ENCODE results near the gene NNT. TPM values are rescaled to one million over a fixed set of nuclear protein-coding genes. Genes with fewer than 3 reads are reported as not detected.
"Not testable (repeated sequence)": the region's sequence is repeated elsewhere in the genome, so short reads cannot be mapped to it uniquely, and the experiment has no call there.

Gene NNT
- polyA plus RNA-seq, 1 donor (not counting 4 experiments of a cell fraction or from before 2014, with no cell fraction given): 23.3 TPM

DNA sequence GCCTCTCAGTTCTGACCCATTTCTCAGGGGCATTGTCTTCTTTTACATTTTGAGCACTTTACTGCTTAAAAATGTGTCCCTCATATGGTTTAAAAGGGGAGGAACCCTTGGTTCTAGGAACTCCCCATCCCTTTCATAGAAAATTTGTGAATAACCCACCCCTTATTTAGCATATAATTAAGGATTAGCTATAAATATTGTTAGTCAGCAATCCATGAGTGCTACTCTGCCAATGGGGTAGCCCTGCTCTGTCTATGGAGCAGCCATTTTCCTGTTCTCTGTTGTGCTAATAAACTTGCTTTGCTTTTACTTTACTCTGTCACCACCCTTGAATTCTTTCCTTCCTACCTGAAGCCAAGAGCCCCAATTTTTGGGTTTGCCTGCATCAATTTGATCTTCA, 12.3 kb upstream of the NNT start:
- no peaks in the 10 kb centered on the region for H3K9me1 ChIP-seq (ENCODE audit: control insufficient read depth, extremely low read depth, insufficient read depth, low read length)
- no peaks in the 10 kb centered on the region for H3K36me3 ChIP-seq (ENCODE audit: control insufficient read depth in 2 of 2, extremely low read depth in 1 of 2, insufficient read depth in 2 of 2, low read length in 2 of 2)
- no peak overlapping the region for H3K27ac ChIP-seq (ENCODE audit: control insufficient read depth, insufficient read depth, low read length)
- no peaks in the 10 kb centered on the region for H3K79me2 ChIP-seq (ENCODE audit: control insufficient read depth, insufficient read depth, low read length)
- FAIRE-seq (no peak), DNase-seq (ENCODE audit: low read depth, low spot score) (no peak)
- no peak overlapping the region for H3K9ac ChIP-seq (ENCODE audit: control insufficient read depth, extremely low read depth, insufficient read depth, low read length)
- no peaks in the 10 kb centered on the region for H3K9me3 ChIP-seq (ENCODE audit: control insufficient read depth, low read depth, low read length)
- TF ChIP-seq EZH2 (IDR thresholded peaks at IDR 0.05; ENCODE audit: low read length): no peak
- no peaks in the 10 kb centered on the region for H3K4me1 ChIP-seq (ENCODE audit: control insufficient read depth, extremely low read depth, insufficient read depth, low read length)
- H2AFZ ChIP-seq (ENCODE audit: control insufficient read depth, low read length): no peak overlapping the region
- H3K27me3 ChIP-seq (ENCODE audit: control insufficient read depth, extremely low read depth, insufficient read depth, low read length): no peaks in the 10 kb centered on the region
- H3K4me2 ChIP-seq (ENCODE audit: control insufficient read depth, extremely low read depth, insufficient read depth, low read depth, low read length): no peak overlapping the region
- no peaks in the 10 kb centered on the region for H4K20me1 ChIP-seq (ENCODE audit: control insufficient read depth, extremely low read depth, insufficient read depth, low read length)
- dilution Hi-C loops (cut with MboI; ENCODE audit: extremely low pct_ligation_motif_present, low sequenced_read_pairs): no loop called here
- no peak overlapping the region for H3K4me3 ChIP-seq (ENCODE audit: control insufficient read depth in 2 of 3, extremely low read depth in 1 of 3, insufficient read depth in 2 of 3, low read depth in 1 of 3, low read length in 3 of 3)

DNA sequence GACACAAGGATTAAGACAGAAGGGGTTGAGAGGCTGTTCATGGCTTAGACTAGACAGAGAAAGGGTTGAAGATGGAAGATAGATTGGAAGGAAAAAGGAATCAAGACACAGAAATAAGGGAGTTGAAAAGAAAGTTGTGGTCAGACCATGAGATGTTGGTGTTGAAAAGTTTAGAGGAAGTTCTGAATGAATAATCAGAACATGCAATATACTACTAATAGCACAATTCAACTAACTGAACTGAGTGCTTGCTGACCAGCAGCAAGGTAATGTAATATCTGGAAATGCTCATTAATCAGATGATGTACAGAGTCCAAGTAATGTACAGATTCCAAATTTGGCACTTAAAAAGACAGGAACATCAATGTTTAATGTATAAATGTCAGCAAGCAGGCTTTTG, 10.6 kb upstream of the NNT start:
- H4K20me1 ChIP-seq (ENCODE audit: control insufficient read depth, extremely low read depth, insufficient read depth, low read length): no peaks in the 10 kb centered on the region
- H3K27ac ChIP-seq (ENCODE audit: control insufficient read depth, insufficient read depth, low read length): no peak overlapping the region
- H3K79me2 ChIP-seq (ENCODE audit: control insufficient read depth, insufficient read depth, low read length): no peaks in the 10 kb centered on the region
- H3K27me3 ChIP-seq (ENCODE audit: control insufficient read depth, extremely low read depth, insufficient read depth, low read length): no peaks in the 10 kb centered on the region
- no peak for FAIRE-seq
- H3K4me3 ChIP-seq (ENCODE audit: control insufficient read depth in 2 of 3, extremely low read depth in 1 of 3, insufficient read depth in 2 of 3, low read depth in 1 of 3, low read length in 3 of 3): no peak overlapping the region
- no peak overlapping the region for H2AFZ ChIP-seq (ENCODE audit: control insufficient read depth, low read length)
- no peaks in the 10 kb centered on the region for H3K36me3 ChIP-seq (ENCODE audit: control insufficient read depth in 2 of 2, extremely low read depth in 1 of 2, insufficient read depth in 2 of 2, low read length in 2 of 2)
- H3K9me3 ChIP-seq (ENCODE audit: control insufficient read depth, low read depth, low read length): no peaks in the 10 kb centered on the region
- no peak for TF ChIP-seq CTCF (optimal IDR thresholded peaks at IDR 0.05 in 1 of 3, IDR thresholded peaks at IDR 0.05 in 1 of 3, conservative IDR thresholded peaks at IDR 0.05 in 1 of 3; ENCODE audit: extremely low read depth in 1 of 3, insufficient read depth in 2 of 3, low read length in 3 of 3)
- TF ChIP-seq EZH2 (IDR thresholded peaks at IDR 0.05; ENCODE audit: low read length): no peak
- dilution Hi-C loops (cut with MboI; ENCODE audit: extremely low pct_ligation_motif_present, low sequenced_read_pairs): no loop called here
- no peak overlapping the region for H3K4me2 ChIP-seq (ENCODE audit: control insufficient read depth, extremely low read depth, insufficient read depth, low read depth, low read length)
- DNase-seq (ENCODE audit: low read depth, low spot score): no peak
- no peak overlapping the region for H3K9ac ChIP-seq (ENCODE audit: control insufficient read depth, extremely low read depth, insufficient read depth, low read length)
- no peaks in the 10 kb centered on the region for H3K9me1 ChIP-seq (ENCODE audit: control insufficient read depth, extremely low read depth, insufficient read depth, low read length)
- no peaks in the 10 kb centered on the region for H3K4me1 ChIP-seq (ENCODE audit: control insufficient read depth, extremely low read depth, insufficient read depth, low read length)

DNA sequence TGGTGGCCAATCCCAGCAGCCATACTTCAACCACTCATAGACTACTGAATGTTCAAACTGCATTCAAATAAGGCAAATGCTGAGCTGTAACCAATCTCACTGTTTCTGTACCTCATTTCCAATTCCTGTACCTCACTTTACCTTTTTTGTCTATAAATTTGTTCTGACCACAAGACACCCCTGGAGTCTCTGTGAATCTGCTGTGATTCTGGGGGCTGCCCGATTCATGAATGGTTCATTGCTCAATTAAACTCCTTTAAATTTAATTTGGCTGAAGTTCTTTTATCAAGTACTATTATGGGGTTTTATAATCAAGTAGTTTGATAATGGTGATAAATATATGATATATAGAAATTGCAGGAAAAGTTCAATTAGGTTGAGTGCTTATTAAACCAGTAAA, 4.1 kb upstream of the NNT start:
- H3K9ac ChIP-seq (ENCODE audit: control insufficient read depth, extremely low read depth, insufficient read depth, low read length); dilution Hi-C loops (cut with MboI; ENCODE audit: extremely low pct_ligation_motif_present, low sequenced_read_pairs); H3K27me3 ChIP-seq (ENCODE audit: control insufficient read depth, extremely low read depth, insufficient read depth, low read length); H3K4me2 ChIP-seq (ENCODE audit: control insufficient read depth, extremely low read depth, insufficient read depth, low read depth, low read length); H3K27ac ChIP-seq (ENCODE audit: control insufficient read depth, insufficient read depth, low read length); H3K9me1 ChIP-seq (ENCODE audit: control insufficient read depth, extremely low read depth, insufficient read depth, low read length); FAIRE-seq; H3K79me2 ChIP-seq (ENCODE audit: control insufficient read depth, insufficient read depth, low read length); H2AFZ ChIP-seq (ENCODE audit: control insufficient read depth, low read length); DNase-seq (ENCODE audit: low read depth, low spot score); H3K9me3 ChIP-seq (ENCODE audit: control insufficient read depth, low read depth, low read length); H4K20me1 ChIP-seq (ENCODE audit: control insufficient read depth, extremely low read depth, insufficient read depth, low read length); H3K4me3 ChIP-seq (ENCODE audit: control insufficient read depth in 2 of 3, extremely low read depth in 1 of 3, insufficient read depth in 2 of 3, low read depth in 1 of 3, low read length in 3 of 3); H3K36me3 ChIP-seq (ENCODE audit: control insufficient read depth in 2 of 2, extremely low read depth in 1 of 2, insufficient read depth in 2 of 2, low read length in 2 of 2): not testable (repeated sequence)
- H3K4me1 ChIP-seq (ENCODE audit: control insufficient read depth, extremely low read depth, insufficient read depth, low read length): peaks cover 21% of the 10 kb centered on the region

Measured in keratinocyte (primary cell).